ENCODE results near the gene ZPBP. TPM values are rescaled to one million over a fixed set of nuclear protein-coding genes. Genes with fewer than 3 reads are reported as not detected.

Gene ZPBP
- total RNA-seq, 1 experiment from 2014 or later = not detected

DNA sequence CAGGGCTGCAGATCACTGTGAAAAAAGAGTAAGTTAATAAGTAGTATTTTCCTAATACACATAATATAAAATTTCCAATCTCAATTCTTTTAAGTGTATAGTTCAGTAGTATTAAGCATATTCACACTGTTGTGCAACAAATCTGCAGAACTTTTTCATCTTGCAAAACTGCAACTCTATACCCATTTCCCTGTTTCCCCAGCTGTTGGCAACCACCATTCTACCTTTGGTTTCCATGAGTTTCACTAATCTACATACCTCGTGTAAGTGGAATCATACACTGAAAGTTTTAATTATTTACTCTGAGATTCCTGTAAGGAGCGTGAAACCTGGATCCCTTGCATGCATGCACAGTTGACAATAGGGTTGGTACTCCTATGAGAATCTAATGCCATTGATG is 155.4 kb downstream of the ZPBP start:
- POLR2A ChIA-PET = no interaction called here

DNA sequence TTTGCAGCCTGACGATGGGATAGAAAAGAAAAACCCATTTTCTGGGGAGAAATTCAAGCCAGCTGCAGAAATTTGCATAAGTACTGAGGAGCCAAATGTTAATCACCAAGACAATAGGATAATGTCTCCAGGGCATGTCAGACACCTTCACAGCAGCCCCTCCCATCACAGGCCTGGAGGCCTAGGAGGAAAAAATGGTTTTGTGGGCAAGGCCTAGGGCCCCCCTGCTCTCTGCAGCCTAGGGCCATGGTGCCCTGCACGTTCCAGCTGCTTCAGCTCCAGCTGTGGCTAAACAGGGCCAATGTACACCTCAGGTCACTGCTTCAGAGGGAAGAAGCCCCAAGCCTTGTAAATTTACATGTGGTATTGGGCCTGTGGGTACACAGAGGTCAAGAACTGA is 161.4 kb downstream of the ZPBP start:
- H3K27me3 ChIP-seq (ENCODE audit: control insufficient read depth, insufficient read depth, low read length) = no peaks in the 10 kb centered on the region
- ChIA-PET CTCF (no interaction called here), POLR2A (no interaction called here)
- H3K36me3 ChIP-seq (ENCODE audit: control insufficient read depth, insufficient read depth, low read length) = no peaks in the 10 kb centered on the region
- no peak overlapping the region for H3K27ac ChIP-seq (ENCODE audit: low read length)
- no peak for TF ChIP-seq POLR2AphosphoS5 (IDR thresholded peaks at IDR 0.05; ENCODE audit: low read depth, low read length)
- no peak for TF ChIP-seq SIN3A (IDR thresholded peaks at IDR 0.05; ENCODE audit: borderline replicate concordance, insufficient read depth, low read depth, low read length)
- no peak for TF ChIP-seq CTCF (IDR thresholded peaks at IDR 0.05)
- no peak for TF ChIP-seq TCF7L2 (IDR thresholded peaks at IDR 0.05; ENCODE audit: low read depth, low read length)
- TF ChIP-seq REST (IDR thresholded peaks at IDR 0.05; ENCODE audit: insufficient read depth in 1 of 2, low read depth in 2 of 2, low read length in 1 of 2) = no peak
- no peaks in the 10 kb centered on the region for H3K4me1 ChIP-seq (ENCODE audit: control insufficient read depth, insufficient read depth, low read length)
- ATAC-seq (no peak), DNase-seq (ENCODE audit: low read depth, low spot score) (no peak)
- H3K4me3 ChIP-seq (ENCODE audit: low read depth in 2 of 2, low read length in 2 of 2) = no peak overlapping the region
- BruUV-seq (replicated peaks) = no TSS peak
- in situ Hi-C loops (cut with HindIII; ENCODE audit: low pct_unique_long_range_greater_than_20kb, low sequenced_read_pairs) = no loop called here
- H3K9me3 ChIP-seq (ENCODE audit: control insufficient read depth, insufficient read depth, low read depth, low read length) = no peaks in the 10 kb centered on the region; the same call in 1 of the 2 replicates
- intact Hi-C loops (cut with micrococcal nuclease; ENCODE audit: unreplicated experiment) = no loop called here

More for the DNA sequence above, 155.4 kb downstream of the ZPBP start:
- CTCF ChIA-PET = no interaction called here
- Histone ChIP-seq H3K4me1 (ENCODE audit: control insufficient read depth, insufficient read depth, low read length) (no peaks in the 10 kb centered on the region), H3K4me3 (ENCODE audit: low read depth in 2 of 2, low read length in 2 of 2) (no peak overlapping the region), H3K27ac (ENCODE audit: low read length) (no peak overlapping the region), H3K36me3 (ENCODE audit: control insufficient read depth, insufficient read depth, low read length) (no peaks in the 10 kb centered on the region), H3K9me3 (ENCODE audit: control insufficient read depth, insufficient read depth, low read depth, low read length) (peaks cover 3% of the 10 kb centered on the region), H3K27me3 (ENCODE audit: control insufficient read depth, insufficient read depth, low read length) (no peaks in the 10 kb centered on the region)
- ATAC-seq (no peak), DNase-seq (ENCODE audit: low read depth, low spot score) (no peak)
- intact Hi-C loops (cut with micrococcal nuclease; ENCODE audit: unreplicated experiment) = no loop called here
- TF ChIP-seq TCF7L2 (IDR thresholded peaks at IDR 0.05; ENCODE audit: low read depth, low read length) (no peak), SIN3A (IDR thresholded peaks at IDR 0.05; ENCODE audit: borderline replicate concordance, insufficient read depth, low read depth, low read length) (no peak), REST (IDR thresholded peaks at IDR 0.05; ENCODE audit: insufficient read depth in 1 of 2, low read depth in 2 of 2, low read length in 1 of 2) (no peak), POLR2AphosphoS5 (IDR thresholded peaks at IDR 0.05; ENCODE audit: low read depth, low read length) (no peak), CTCF (IDR thresholded peaks at IDR 0.05) (no peak)
- BruUV-seq (replicated peaks) = no TSS peak
- in situ Hi-C loops (cut with HindIII; ENCODE audit: low pct_unique_long_range_greater_than_20kb, low sequenced_read_pairs) = no loop called here

Data from Panc1 (cell line).